ENCODE results near the gene KDSR. TPM values are rescaled to one million over a fixed set of nuclear protein-coding genes. Genes with fewer than 3 reads are reported as not detected.

The KDSR gene
- total and polyA plus RNA-seq, 2 of the 13 experiments (the other 11 are each of a cell fraction or from before 2014, with no cell fraction given): 10.4 to 20.9 TPM

DNA sequence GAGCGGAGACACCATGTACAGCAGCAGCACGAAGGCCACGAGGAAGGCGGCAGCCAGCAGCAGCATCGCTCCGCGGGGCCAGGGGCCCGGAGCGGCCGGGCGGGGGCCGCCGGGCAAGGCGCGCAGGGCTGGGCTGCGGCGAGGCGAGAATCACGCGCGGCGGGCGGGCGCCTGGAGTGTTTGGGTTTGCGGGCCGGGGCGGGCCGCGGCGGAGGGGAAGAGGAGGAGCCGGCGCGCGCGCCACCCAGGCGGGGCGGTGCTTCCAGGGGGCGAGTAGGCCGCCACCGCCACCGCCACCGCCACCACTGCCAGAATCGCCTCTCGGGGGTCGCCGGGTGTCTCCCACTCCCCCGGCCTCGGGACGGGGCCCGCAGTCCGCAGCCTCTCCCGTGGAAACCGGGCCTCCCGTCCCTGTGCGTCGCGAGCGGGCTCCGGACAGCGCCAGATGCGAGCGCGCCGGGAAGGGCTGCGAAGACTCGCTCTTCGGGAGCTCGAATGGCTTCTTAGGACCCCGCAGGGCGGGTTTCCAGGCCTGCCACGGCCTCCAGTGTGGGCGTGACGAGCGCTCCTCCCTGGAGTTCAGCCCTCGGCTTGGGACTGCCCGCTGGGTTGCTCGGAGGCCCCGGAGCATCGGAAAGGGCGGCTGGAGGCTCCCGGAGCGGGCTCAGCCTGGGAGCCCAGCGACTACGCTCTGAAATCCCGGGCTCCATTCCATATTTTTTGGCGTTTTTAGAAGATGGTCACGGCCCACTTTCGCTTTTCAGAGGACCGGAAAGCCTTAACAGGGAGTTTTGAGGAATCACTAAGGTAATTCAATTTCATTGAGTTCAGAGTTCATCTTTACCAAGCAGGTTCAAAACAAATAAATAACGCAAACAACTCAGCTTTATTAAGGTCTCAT is at the start of gene KDSR (continued):
- TF ChIP-seq, protein P1, sequence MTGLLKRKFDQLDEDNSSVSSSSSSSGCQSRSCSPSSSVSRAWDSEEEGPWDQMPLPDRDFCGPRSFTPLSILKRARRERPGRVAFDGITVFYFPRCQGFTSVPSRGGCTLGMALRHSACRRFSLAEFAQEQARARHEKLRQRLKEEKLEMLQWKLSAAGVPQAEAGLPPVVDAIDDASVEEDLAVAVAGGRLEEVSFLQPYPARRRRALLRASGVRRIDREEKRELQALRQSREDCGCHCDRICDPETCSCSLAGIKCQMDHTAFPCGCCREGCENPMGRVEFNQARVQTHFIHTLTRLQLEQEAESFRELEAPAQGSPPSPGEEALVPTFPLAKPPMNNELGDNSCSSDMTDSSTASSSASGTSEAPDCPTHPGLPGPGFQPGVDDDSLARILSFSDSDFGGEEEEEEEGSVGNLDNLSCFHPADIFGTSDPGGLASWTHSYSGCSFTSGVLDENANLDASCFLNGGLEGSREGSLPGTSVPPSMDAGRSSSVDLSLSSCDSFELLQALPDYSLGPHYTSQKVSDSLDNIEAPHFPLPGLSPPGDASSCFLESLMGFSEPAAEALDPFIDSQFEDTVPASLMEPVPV (CRISPR knock-in tag; IDR thresholded peaks at IDR 0.05): peak; percentile 94; the same call in 1 of the 2 replicates
- TF ChIP-seq ZSCAN20 (CRISPR knock-in tag; IDR thresholded peaks at IDR 0.05; ENCODE audit: borderline replicate concordance) (peak; percentile 69; the same call in 1 of the 2 replicates), ZSCAN21 (CRISPR knock-in tag; IDR thresholded peaks at IDR 0.05; ENCODE audit: borderline replicate concordance) (peak; percentile 44; the same call in 1 of the 2 replicates), ZNF563 (CRISPR knock-in tag; IDR thresholded peaks at IDR 0.05) (peak; percentile 45; the same call in 1 of the 2 replicates), ZNF142 (CRISPR knock-in tag; IDR thresholded peaks at IDR 0.05) (0 out of 2 replicates have a peak, but pooled peaks have one; percentile 50), NKX3-1 (CRISPR knock-in tag; IDR thresholded peaks at IDR 0.05) (peak; percentile 90), IRF2 (CRISPR knock-in tag; IDR thresholded peaks at IDR 0.05) (peak; percentile 97; the same call in 1 of the 2 replicates), FOXC1 (CRISPR knock-in tag; IDR thresholded peaks at IDR 0.05; ENCODE audit: borderline replicate concordance) (peak; percentile 94), GATAD1 (CRISPR knock-in tag; IDR thresholded peaks at IDR 0.05) (peak; percentile 67), NONO (IDR thresholded peaks at IDR 0.05) (no peak), NONO (CRISPR knock-in tag; conservative IDR thresholded peaks at IDR 0.05) (peak; percentile 82)
- TF ChIP-seq, protein P2, sequence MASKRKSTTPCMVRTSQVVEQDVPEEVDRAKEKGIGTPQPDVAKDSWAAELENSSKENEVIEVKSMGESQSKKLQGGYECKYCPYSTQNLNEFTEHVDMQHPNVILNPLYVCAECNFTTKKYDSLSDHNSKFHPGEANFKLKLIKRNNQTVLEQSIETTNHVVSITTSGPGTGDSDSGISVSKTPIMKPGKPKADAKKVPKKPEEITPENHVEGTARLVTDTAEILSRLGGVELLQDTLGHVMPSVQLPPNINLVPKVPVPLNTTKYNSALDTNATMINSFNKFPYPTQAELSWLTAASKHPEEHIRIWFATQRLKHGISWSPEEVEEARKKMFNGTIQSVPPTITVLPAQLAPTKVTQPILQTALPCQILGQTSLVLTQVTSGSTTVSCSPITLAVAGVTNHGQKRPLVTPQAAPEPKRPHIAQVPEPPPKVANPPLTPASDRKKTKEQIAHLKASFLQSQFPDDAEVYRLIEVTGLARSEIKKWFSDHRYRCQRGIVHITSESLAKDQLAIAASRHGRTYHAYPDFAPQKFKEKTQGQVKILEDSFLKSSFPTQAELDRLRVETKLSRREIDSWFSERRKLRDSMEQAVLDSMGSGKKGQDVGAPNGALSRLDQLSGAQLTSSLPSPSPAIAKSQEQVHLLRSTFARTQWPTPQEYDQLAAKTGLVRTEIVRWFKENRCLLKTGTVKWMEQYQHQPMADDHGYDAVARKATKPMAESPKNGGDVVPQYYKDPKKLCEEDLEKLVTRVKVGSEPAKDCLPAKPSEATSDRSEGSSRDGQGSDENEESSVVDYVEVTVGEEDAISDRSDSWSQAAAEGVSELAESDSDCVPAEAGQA (IDR thresholded peaks at IDR 0.05; ENCODE audit: low read depth): peak; percentile 46; the same call in 1 of the 2 replicates
- TF ChIP-seq, protein P2 (CRISPR knock-in tag; IDR thresholded peaks at IDR 0.05; ENCODE audit: borderline replicate concordance): no peak; the same call in none of the 2 replicates

Measured in HepG2 (cell line).